Muscle layer of colon (tissue), 2 donors: Measurements from ENCODE around the gene XIRP1.

Experiments
- H3K27ac ChIP-seq: one replicate; pipeline ENCODE4 v1.7.0; 2013; ENCODE audit warnings: low read depth, mild to moderate bottlenecking, low read length, moderate library complexity
- H3K27me3 ChIP-seq, 2 donors: one replicate each; pipeline ENCODE4 v1.7.0; 2013; ENCODE audit warnings: low read length in 2 of 2, mild to moderate bottlenecking in 2 of 2; ENCODE audit not compliant: insufficient read depth in 2 of 2, control insufficient read depth in 1 of 2
- H3K36me3 ChIP-seq: one replicate; pipeline ENCODE4 v1.7.0; 2013; ENCODE audit warnings: mild to moderate bottlenecking, low read length; ENCODE audit not compliant: insufficient read depth
- H3K4me1 ChIP-seq: one replicate; pipeline ENCODE4 v1.7.0; 2013; ENCODE audit warnings: mild to moderate bottlenecking, low read length; ENCODE audit not compliant: insufficient read depth
- H3K4me3 ChIP-seq, 2 donors: one replicate each; pipeline ENCODE4 v1.7.0; 2013; ENCODE audit warnings: low read length in 2 of 2, low read depth in 1 of 2, mild to moderate bottlenecking in 1 of 2, moderate library complexity in 1 of 2
- H3K9ac ChIP-seq: one replicate; pipeline ENCODE4 v1.7.0; 2013; ENCODE audit warnings: low read length
- H3K9me3 ChIP-seq: one replicate; pipeline ENCODE4 v1.7.0; 2013; ENCODE audit warnings: mild to moderate bottlenecking, low read length
- donor health status: abdominal sarcoma.
- donor health status: Adenocarcinoma of cecum.

XIRP1 gene

DNA sequence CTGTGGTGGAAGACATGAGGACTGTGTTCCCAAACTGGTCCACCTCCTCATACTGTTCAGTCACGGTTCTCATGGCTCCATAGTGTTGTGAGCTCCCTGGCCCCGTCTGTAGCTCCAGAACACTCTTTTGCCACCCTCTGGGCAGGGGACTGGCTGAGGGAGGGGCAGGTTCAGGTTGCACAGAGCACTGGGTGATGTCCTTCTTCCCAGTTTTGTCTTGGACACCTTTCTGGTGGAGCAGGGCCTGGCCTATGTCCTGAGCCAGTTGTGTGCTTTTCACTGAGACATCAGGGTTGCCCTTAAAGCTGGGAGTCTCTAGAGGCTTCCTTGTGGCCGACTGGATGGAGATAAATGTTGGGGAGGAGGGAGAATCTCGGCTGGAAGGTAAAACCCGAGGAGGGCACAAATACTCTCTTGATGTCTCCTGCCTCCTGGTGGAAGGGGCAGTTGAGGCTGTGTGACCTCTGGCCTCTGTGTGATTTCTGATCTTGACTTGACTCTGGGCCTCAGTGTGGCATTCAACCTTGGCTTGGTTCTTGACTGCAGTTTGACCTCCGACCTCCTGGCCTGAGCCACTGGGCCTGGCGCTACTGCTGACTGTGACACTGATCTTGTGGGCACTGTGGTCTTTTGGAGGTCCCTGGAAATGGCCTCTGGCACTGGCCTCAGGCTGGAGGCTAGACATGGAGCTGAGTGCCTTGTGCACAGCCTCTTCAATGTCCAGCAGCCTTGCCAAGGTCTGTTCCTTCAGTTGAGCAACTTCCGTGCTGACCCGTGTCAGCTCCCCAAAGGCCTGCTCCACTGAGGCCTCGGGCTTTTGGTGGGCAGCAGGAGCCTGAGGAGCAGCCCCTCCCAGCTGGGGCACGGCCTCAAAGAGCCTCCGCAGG is 8.1 kb downstream of the XIRP1 start:
- H3K36me3 ChIP-seq = no peaks in the 10 kb centered on the region
- no peaks in the 10 kb centered on the region for H3K27me3 ChIP-seq
- peaks cover 17% of the 10 kb centered on the region for H3K4me1 ChIP-seq
- no peak overlapping the region for H3K9ac ChIP-seq
- H3K9me3 ChIP-seq = no peaks in the 10 kb centered on the region
- no peak overlapping the region for H3K27ac ChIP-seq
- H3K4me3 ChIP-seq = peak overlapping the region in 1 of 2 donors; percentile 7

GRCh38 chr3:39183211-39184080 is 8.9 kb downstream of the XIRP1 start:
- Histone ChIP-seq H3K27ac (no peak overlapping the region), H3K9ac (no peak overlapping the region)

DNA sequence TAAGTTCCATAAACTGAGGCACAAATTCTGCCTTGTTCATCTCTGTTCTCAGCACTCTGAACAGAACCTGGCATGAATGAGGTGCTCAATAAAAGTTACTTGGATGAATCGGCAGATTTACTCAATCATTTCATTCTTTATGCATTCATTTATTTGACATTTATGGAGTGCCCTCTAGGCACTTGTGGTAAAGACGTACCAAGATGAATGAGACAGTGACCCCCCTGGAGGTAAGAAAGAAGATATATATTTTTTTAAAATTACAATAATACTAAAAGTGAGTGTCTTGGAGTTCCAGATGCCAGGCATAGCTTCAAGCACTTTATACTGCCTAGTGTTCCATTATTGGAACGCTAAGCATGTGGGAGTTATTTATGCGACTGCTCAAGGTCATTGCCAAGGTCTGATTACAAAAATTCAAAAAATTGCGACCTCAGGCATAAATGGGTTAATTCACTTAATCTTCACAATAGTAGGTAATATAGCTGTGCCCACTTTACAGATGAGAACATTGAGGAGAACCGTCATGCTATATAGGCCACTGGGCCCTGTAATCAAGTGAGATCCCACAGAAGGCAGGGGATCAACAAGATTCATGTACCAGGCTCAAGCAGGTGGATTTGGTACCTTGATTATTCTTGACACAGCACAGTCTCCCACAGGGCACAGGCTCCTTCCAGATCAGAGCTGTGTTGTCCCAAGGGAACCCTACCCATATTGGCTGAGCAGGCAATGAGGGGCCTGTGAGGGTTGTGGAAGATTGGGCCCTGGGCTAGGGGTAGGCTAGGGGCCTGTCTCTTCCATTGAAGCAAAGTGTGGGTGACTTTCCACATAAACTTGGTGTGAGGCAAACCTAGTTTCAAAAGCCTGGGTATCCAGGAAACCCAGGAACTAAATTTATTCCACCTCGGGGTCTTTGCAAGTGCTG is 10.7 kb downstream of the XIRP1 start:
- Histone ChIP-seq H3K27ac (peak overlapping the region; percentile 83), H3K9me3 (no peaks in the 10 kb centered on the region), H3K36me3 (no peaks in the 10 kb centered on the region), H3K4me3 (peak overlapping the region in 1 of 2 donors; percentile 58), H3K4me1 (peaks cover 34% of the 10 kb centered on the region), H3K27me3 (no peaks in the 10 kb centered on the region), H3K9ac (peak overlapping the region; percentile 25)

More at GRCh38 chr3:39183211-39184080, 8.9 kb downstream of the XIRP1 start:
- peaks cover 22% of the 10 kb centered on the region for H3K4me1 ChIP-seq
- no peaks in the 10 kb centered on the region for H3K27me3 ChIP-seq
- H3K36me3 ChIP-seq = no peaks in the 10 kb centered on the region
- no peak overlapping the region for H3K4me3 ChIP-seq
- no peaks in the 10 kb centered on the region for H3K9me3 ChIP-seq

DNA sequence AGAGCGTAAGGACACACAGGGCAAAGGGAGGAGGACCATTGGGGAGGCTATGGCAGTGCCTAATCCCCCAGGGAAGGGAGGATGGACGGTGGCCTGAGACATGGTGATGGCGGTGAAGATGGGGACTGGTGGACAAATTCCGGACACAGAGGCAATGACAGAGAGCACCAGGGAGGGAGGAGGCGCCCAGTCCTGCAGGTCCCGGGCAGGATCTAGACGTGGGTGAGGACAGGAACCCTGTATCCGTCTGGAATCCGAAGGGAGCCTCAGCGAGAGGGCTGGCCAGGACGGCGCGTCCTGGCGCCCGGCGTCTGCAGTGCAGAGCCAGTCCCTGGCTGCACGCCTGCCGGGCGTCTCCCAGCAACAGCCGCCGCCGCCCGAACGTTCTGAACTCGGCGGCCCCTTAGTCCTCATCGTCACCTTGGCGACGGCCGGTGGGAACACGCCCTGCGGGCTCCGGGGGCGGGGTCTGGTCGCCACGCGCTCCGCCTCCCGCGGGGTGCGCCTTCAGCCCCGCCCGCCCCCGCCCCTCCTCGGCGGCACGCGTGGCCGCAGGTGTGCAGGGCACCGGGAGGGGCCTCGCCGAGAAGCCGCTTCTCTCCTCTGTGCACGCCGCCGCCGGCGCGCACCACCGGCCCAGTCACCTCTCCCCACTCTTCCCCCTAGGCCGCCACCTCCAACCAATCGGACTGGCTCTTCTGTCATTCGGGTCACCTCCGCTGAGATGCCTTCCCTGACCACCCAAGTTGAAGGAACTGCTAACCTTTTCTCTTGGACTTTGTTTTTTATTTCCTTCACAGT is 11.6 kb downstream of the XIRP1 start:
- no peaks in the 10 kb centered on the region for H3K9me3 ChIP-seq
- H3K4me1 ChIP-seq = peaks cover 34% of the 10 kb centered on the region
- H3K36me3 ChIP-seq = no peaks in the 10 kb centered on the region
- H3K27me3 ChIP-seq = no peaks in the 10 kb centered on the region
- H3K27ac ChIP-seq = peak overlapping the region; percentile 83
- H3K4me3 ChIP-seq = peak overlapping the region; percentile 28 to 58
- peak overlapping the region; percentile 37 for H3K9ac ChIP-seq

- H3K9me3 ChIP-seq = no peaks in the 10 kb centered on the region
- peak overlapping the region in 1 of 2 donors; percentile 9 for H3K4me3 ChIP-seq
- no peaks in the 10 kb centered on the region for H3K27me3 ChIP-seq
- H3K36me3 ChIP-seq = no peaks in the 10 kb centered on the region
- H3K9ac ChIP-seq = peak overlapping the region; percentile 37
- H3K27ac ChIP-seq = peak overlapping the region; percentile 83
- peaks cover 34% of the 10 kb centered on the region for H3K4me1 ChIP-seq
These were observed 12.2 kb downstream of the XIRP1 start for GRCh38 chr3:39180183-39180545.

DNA sequence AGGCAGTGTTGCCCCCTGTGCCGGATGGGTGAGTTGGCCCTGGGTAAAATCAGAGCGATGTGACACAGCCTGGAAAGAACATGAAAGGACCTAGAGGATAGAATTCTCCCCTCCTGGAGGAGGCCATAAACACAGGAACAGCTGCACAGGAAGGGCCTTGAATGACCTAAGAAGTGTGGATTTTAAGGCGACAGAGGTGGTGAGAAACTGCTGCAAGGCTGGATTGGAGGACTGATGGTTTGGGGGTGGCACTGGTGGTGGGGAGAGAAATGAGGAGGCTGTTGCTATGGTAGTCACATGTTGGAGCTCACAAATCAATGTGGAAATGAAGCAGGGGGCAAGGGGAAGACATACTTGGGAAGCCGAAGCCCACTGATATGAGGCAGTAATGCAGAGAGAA is 13.8 kb downstream of the XIRP1 start:
- peak overlapping the region in 1 of 2 donors; percentile 59 for H3K4me3 ChIP-seq
- H3K36me3 ChIP-seq = no peaks in the 10 kb centered on the region
- H3K9me3 ChIP-seq = no peaks in the 10 kb centered on the region
- peaks cover 34% of the 10 kb centered on the region for H3K4me1 ChIP-seq
- H3K27ac ChIP-seq = peak overlapping the region; percentile 89
- peak overlapping the region; percentile 73 for H3K9ac ChIP-seq
- H3K27me3 ChIP-seq = no peaks in the 10 kb centered on the region

- H3K27me3 ChIP-seq = no peaks in the 10 kb centered on the region
- peak overlapping the region; percentile 91 for H3K27ac ChIP-seq
- H3K9me3 ChIP-seq = no peaks in the 10 kb centered on the region
- H3K9ac ChIP-seq = peak overlapping the region; percentile 73
- peak overlapping the region; percentile 37 to 59 for H3K4me3 ChIP-seq
- peaks cover 30% of the 10 kb centered on the region for H3K4me1 ChIP-seq
- no peaks in the 10 kb centered on the region for H3K36me3 ChIP-seq
These were observed 14.6 kb downstream of the XIRP1 start for GRCh38 chr3:39177708-39178332.

DNA sequence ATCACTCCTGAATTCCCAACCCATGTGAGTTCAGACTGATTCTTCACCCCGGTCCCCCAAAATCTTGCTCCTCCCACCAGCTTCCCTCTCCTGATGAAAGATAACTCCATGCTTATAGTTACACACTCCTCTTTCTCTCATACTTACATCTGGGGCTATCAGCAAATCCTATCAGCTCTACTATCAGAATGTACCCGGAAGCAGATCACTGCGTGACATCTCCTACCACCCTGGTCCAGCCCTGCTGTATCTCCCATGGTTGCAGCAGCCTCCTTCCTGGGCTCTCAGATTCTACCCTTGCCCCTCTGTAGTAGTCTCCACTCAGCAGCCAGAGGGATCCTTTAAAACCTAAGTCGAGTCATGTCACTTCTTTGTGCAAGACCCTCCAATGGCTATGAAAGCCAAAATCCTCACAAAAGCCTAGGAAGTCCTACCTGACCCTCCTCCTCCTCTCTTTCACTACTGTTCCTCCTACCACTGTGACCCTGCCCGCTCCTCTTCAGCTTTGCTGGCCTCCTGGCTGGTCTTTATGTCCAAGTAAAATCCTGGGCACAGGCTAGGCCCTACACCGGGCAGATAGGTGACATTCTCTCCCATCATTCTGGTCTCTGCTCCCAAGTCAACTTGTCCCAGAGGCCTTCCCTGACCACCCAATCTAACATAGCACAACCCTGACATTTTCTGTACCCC is 16.2 kb downstream of the XIRP1 start:
- no peak overlapping the region for H3K4me3 ChIP-seq
- H3K27me3 ChIP-seq = no peaks in the 10 kb centered on the region
- H3K9me3 ChIP-seq = no peaks in the 10 kb centered on the region
- peaks cover 27% of the 10 kb centered on the region for H3K4me1 ChIP-seq
- H3K9ac ChIP-seq = no peak overlapping the region
- peak overlapping the region; percentile 91 for H3K27ac ChIP-seq
- H3K36me3 ChIP-seq = no peaks in the 10 kb centered on the region

DNA sequence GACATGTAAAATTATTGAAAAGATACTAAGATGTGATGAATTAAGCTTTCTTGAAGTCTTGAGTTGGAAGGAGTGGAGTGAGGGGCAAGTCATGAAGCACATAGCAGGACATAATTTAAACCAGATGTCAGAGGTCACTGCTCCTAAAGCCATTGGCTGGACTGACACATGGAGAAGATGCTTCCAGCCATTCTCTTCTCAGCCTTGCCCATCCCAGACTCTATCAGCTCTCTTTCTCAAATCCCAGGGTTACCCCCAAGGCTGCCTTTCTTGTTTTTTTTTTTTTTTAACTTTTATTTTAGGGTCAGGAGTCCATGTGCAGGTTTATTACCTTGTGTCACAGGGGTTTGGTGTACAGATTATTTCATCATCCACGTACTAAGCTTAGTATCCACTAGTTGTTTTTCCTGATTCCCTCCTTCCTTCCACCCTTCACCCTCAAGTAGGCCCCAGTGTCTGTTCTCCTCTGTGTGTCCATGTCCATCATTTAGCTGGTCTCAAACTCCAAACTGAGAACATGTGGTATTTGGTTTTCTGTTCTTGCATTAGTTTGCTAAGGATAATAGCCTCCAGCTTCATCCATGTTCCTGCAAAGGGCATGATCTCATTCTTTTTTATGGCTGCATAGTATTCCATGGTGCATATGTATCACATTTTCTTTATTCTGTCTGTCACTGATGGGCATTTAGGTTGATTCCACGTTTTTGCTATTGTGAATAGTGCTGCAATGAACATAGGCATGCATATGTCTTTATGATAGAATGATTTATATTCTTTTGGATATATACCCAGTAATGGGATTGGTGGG is 18.9 kb downstream of the XIRP1 start:
- H3K27me3 ChIP-seq = no peaks in the 10 kb centered on the region
- H3K9me3 ChIP-seq = no peaks in the 10 kb centered on the region

More for the DNA sequence above, 18.9 kb downstream of the XIRP1 start:
- Histone ChIP-seq H3K4me1 (peaks cover 12% of the 10 kb centered on the region), H3K4me3 (no peak overlapping the region), H3K27ac (no peak overlapping the region), H3K9ac (no peak overlapping the region), H3K36me3 (no peaks in the 10 kb centered on the region)
